Hematopoietic multipotent progenitor cell treated with erythropoietin and hydrocortisone succinate and interleukin-3 and kit ligand, for 6 days (in vitro differentiated cells): ENCODE data around the gene SPCS3.
A peak's percentile ranks its signal among the peaks of the same experiment; 100 is the strongest.
"Not testable (repeated sequence)": the region's sequence is repeated elsewhere in the genome, so short reads cannot be mapped to it uniquely, and the experiment has no call there.

Experiments used
- DNase-seq: peaks from one replicate; pipeline ENCODE4 v3.0.0-alpha.2; 2015

Gene SPCS3

GRCh38 chr4:176306837-176307665 lies 12.7 kb upstream of the SPCS3 start:
- DNase-seq, result no peak

- no peak for DNase-seq
Observed at GRCh38 chr4:176307666-176307930, 12.2 kb upstream of the SPCS3 start.

- no peak for DNase-seq
Observed at GRCh38 chr4:176308441-176308840, 11.3 kb upstream of the SPCS3 start.

GRCh38 chr4:176309046-176309445 lies 10.7 kb upstream of the SPCS3 start:
- no peak for DNase-seq

- DNase-seq, result no peak
Observed at GRCh38 chr4:176309772-176310171, 10.0 kb upstream of the SPCS3 start.

- DNase-seq, result no peak
Observed at GRCh38 chr4:176313596-176314336, 6.0 kb upstream of the SPCS3 start.

GRCh38 chr4:176319151-176319703 lies 539 bp upstream of the SPCS3 start:
- peak; percentile 27 for DNase-seq

- DNase-seq, result peak; percentile 90
Observed at GRCh38 chr4:176320340-176320975, 692 bp downstream of the SPCS3 start.

GRCh38 chr4:176320976-176321361 lies 1.2 kb downstream of the SPCS3 start:
- DNase-seq, result peak; percentile 33

- no peak for DNase-seq
Observed at GRCh38 chr4:176321589-176321988, 1.8 kb downstream of the SPCS3 start.

GRCh38 chr4:176323511-176324160 lies 3.9 kb downstream of the SPCS3 start:
- no peak for DNase-seq

- not testable (repeated sequence) for DNase-seq
Observed at GRCh38 chr4:176324876-176325275, 5.1 kb downstream of the SPCS3 start.

GRCh38 chr4:176333076-176333475 lies 13.3 kb downstream of the SPCS3 start:
- DNase-seq, result no peak

GRCh38 chr4:176334066-176334465 lies 14.3 kb downstream of the SPCS3 start:
- no peak for DNase-seq

GRCh38 chr4:176335421-176335820 lies 15.7 kb downstream of the SPCS3 start:
- no peak for DNase-seq

GRCh38 chr4:176339936-176340761 lies 20.4 kb downstream of the SPCS3 start:
- DNase-seq, result no peak

GRCh38 chr4:176340871-176341685 lies 21.3 kb downstream of the SPCS3 start:
- DNase-seq, result peak; percentile 78

GRCh38 chr4:176342384-176342783 lies 22.6 kb downstream of the SPCS3 start:
- DNase-seq, result no peak

- DNase-seq, result no peak
Observed at GRCh38 chr4:176343286-176343685, 23.5 kb downstream of the SPCS3 start.

GRCh38 chr4:176345346-176345745 lies 25.6 kb downstream of the SPCS3 start:
- not testable (repeated sequence) for DNase-seq

GRCh38 chr4:176346836-176347235 lies 27.1 kb downstream of the SPCS3 start:
- DNase-seq, result not testable (repeated sequence)
